Stimulated activated naive B cell treated with anti-CD40 and anti-IgM and Interleukin-4, amounts not matched to agents 10 μg/mL and 1 μg/mL and 100 μg/mL, for 72 hours (primary cell): ENCODE results near the gene ZNF800.

Experiments
- ATAC-seq, 2 donors: fragments of 150-1000 bp; cut with Tn5 transposase; replicated peaks; 2 replicates each; pipeline ENCODE4 v1.10.0; 2021; ENCODE audit warnings: moderate library complexity in 1 of 2
- DNase-seq: peaks from one replicate; pipeline ENCODE4 v3.0.0; 2021
- H3K27ac Mint-ChIP-seq: one replicate; pipeline ENCODE4 v1.8.0; 2022; ENCODE audit warnings: mild to moderate bottlenecking, mixed read lengths
- H3K27me3 Mint-ChIP-seq, 2 donors: one replicate each; pipeline ENCODE4 v1.8.0; 2022; ENCODE audit warnings: mixed read lengths in 2 of 2
- H3K36me3 Mint-ChIP-seq, 2 donors: one replicate each; pipeline ENCODE4 v1.8.0; 2022; ENCODE audit warnings: mixed read lengths in 2 of 2, mild to moderate bottlenecking in 1 of 2
- H3K4me1 Mint-ChIP-seq, 2 donors: one replicate each; pipeline ENCODE4 v1.8.0; 2022; ENCODE audit warnings: mixed read lengths in 2 of 2, mild to moderate bottlenecking in 1 of 2
- H3K4me3 Mint-ChIP-seq, 2 donors: one replicate each; pipeline ENCODE4 v1.8.0; 2022; ENCODE audit warnings: mild to moderate bottlenecking in 2 of 2, mixed read lengths in 2 of 2, moderate library complexity in 1 of 2
- H3K9me3 Mint-ChIP-seq, 2 donors: one replicate each; pipeline ENCODE4 v1.8.0; 2022; ENCODE audit warnings: mixed read lengths in 2 of 2, mild to moderate bottlenecking in 1 of 2

Gene ZNF800

GRCh38 chr7:127348247-127348631 is 44.3 kb downstream of the ZNF800 start:
- Mint-ChIP-seq H3K36me3 (peaks cover 12 to 23% of the 10 kb centered on the region in 2 donors), H3K4me1 (peaks cover 10 to 11% of the 10 kb centered on the region in 2 donors), H3K27me3 (no peaks in the 10 kb centered on the region), H3K27ac (no peak overlapping the region), H3K9me3 (no peaks in the 10 kb centered on the region), H3K4me3 (peak overlapping the region; percentile 63 to 73)
- no peak for ATAC-seq
- DNase-seq, result no peak

DNA sequence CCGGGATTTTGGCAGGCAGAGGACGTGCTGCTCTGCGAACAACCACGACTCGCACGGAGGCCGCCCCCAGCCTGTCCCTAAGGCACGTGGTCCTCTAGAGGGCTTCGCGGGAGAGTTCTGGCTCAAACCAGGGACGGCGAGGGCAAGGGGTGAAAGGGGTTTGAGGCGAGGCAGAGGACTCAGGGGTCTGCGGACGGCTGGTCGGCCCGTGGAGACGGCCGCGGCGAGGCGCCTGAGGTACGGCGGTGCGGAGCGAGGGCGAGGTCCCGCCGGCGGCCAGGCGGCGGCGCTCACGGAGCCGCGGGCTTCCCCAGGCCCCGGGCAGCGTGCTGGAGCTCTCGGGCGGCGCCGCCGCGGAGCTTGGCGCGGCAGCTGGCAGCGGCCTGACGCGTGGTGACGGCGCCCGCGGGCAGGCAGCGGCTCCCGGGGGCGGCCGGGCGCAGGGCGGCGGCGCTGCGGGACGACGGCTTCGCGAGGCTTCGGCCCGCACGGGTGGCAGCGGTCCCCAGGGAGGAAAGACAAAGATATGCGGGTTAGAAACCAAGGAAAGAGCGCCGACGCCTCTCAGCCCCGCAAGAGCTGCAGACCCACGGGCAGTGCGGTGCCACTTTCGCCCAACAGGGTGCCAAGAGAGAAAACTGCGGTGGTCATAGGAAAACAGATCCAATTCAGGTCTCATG is 44.8 kb downstream of the ZNF800 start:
- Mint-ChIP-seq H3K4me3 (peak overlapping the region; percentile 73 to 75), H3K36me3 (peaks cover 12 to 23% of the 10 kb centered on the region in 2 donors), H3K27me3 (no peaks in the 10 kb centered on the region), H3K9me3 (no peaks in the 10 kb centered on the region), H3K4me1 (peaks cover 10% of the 10 kb centered on the region in 2 donors), H3K27ac (no peak overlapping the region)
- ATAC-seq (peak; percentile 99), DNase-seq (peak; percentile 66)

GRCh38 chr7:127346575-127347256 is 45.8 kb downstream of the ZNF800 start:
- Mint-ChIP-seq H3K4me3 (peak overlapping the region; percentile 61 to 63), H3K4me1 (peaks cover 9 to 10% of the 10 kb centered on the region in 2 donors), H3K27me3 (no peaks in the 10 kb centered on the region), H3K36me3 (peaks cover 9 to 25% of the 10 kb centered on the region in 2 donors), H3K27ac (peak overlapping the region; percentile 26), H3K9me3 (no peaks in the 10 kb centered on the region)
- ATAC-seq (no peak), DNase-seq (no peak)

DNA sequence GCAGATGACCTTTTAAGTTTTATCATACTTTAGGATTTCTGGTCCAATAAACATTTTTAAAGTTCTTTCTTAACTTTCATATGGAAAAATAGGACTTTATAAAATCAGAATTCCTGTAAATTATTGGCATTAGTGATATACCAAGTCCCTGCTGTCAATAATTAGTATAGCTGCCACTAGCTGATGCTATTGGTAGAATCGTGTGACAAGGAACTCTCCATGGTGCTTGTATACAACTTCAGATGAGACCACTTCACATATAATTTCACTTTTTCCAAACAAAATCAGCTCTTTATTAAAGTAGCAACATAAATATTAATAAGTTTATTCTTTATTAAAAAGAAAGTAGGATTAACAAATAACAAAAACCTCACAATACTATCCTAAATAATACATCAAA is 49.9 kb downstream of the ZNF800 start:
- H3K36me3 Mint-ChIP-seq, result peaks cover 3 to 17% of the 10 kb centered on the region in 2 donors
- no peaks in the 10 kb centered on the region for H3K9me3 Mint-ChIP-seq
- H3K4me3 Mint-ChIP-seq, result no peak overlapping the region
- ATAC-seq (no peak), DNase-seq (no peak)
- H3K27me3 Mint-ChIP-seq, result peaks cover 14 to 16% of the 10 kb centered on the region in 2 donors
- H3K27ac Mint-ChIP-seq, result no peak overlapping the region
- peaks cover 6 to 10% of the 10 kb centered on the region in 2 donors for H3K4me1 Mint-ChIP-seq

DNA sequence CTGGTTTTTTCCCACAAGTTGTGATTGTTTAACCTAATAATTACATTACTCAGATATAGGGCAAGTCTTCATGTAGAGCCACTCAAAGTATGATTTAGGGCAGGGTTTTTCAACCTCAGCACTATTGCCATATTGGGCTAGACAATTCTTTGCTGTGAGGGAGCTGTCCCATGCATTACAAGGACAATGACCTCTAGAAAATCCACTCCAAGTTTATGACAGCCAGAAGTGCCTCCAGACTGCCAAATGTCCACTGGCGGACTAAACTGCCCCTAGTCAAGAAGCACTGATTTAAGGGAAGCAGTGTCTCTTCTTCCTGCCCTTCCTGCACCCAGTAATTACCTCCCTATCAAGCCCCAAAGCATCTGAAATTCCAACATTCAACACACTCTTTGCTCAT is 54.4 kb downstream of the ZNF800 start:
- DNase-seq (no peak), ATAC-seq (no peak)
- H3K4me3 Mint-ChIP-seq, result no peak overlapping the region
- peaks cover 3% of the 10 kb centered on the region in 2 donors for H3K36me3 Mint-ChIP-seq
- no peak overlapping the region for H3K27ac Mint-ChIP-seq
- H3K9me3 Mint-ChIP-seq, result no peaks in the 10 kb centered on the region
- no peaks in the 10 kb centered on the region for H3K4me1 Mint-ChIP-seq
- peaks cover 28 to 44% of the 10 kb centered on the region in 2 donors for H3K27me3 Mint-ChIP-seq

- ATAC-seq (no peak), DNase-seq (no peak)
- H3K27me3 Mint-ChIP-seq, result peaks cover 28 to 44% of the 10 kb centered on the region in 2 donors
- H3K27ac Mint-ChIP-seq, result no peak overlapping the region
- no peaks in the 10 kb centered on the region for H3K4me1 Mint-ChIP-seq
- H3K4me3 Mint-ChIP-seq, result no peak overlapping the region
- H3K9me3 Mint-ChIP-seq, result no peaks in the 10 kb centered on the region
- peaks cover 3% of the 10 kb centered on the region in 2 donors for H3K36me3 Mint-ChIP-seq
Measured at GRCh38 chr7:127337581-127337980, 54.9 kb downstream of the ZNF800 start.

GRCh38 chr7:127336458-127336857 is 56.0 kb downstream of the ZNF800 start:
- DNase-seq (no peak), ATAC-seq (no peak)
- Mint-ChIP-seq H3K27me3 (peaks cover 28 to 53% of the 10 kb centered on the region in 2 donors), H3K9me3 (no peaks in the 10 kb centered on the region), H3K4me3 (no peak overlapping the region), H3K27ac (no peak overlapping the region), H3K36me3 (peaks cover 0 to 3% of the 10 kb centered on the region in 2 donors), H3K4me1 (no peaks in the 10 kb centered on the region)

GRCh38 chr7:127332880-127333279 is 59.6 kb downstream of the ZNF800 start:
- no peaks in the 10 kb centered on the region for H3K9me3 Mint-ChIP-seq
- H3K4me3 Mint-ChIP-seq, result no peak overlapping the region
- no peak overlapping the region for H3K27ac Mint-ChIP-seq
- peaks cover 17 to 44% of the 10 kb centered on the region in 2 donors for H3K27me3 Mint-ChIP-seq
- H3K4me1 Mint-ChIP-seq, result no peaks in the 10 kb centered on the region
- peaks cover 0 to 3% of the 10 kb centered on the region in 2 donors for H3K36me3 Mint-ChIP-seq
- DNase-seq (no peak), ATAC-seq (no peak)

- Mint-ChIP-seq H3K4me3 (no peak overlapping the region), H3K9me3 (no peaks in the 10 kb centered on the region), H3K27me3 (peaks cover 14 to 31% of the 10 kb centered on the region in 2 donors), H3K27ac (no peak overlapping the region), H3K36me3 (no peaks in the 10 kb centered on the region), H3K4me1 (no peaks in the 10 kb centered on the region)
- no peak for DNase-seq
- no peak for ATAC-seq
Measured at GRCh38 chr7:127330070-127330469, 62.4 kb downstream of the ZNF800 start.

- Mint-ChIP-seq H3K9me3 (no peaks in the 10 kb centered on the region), H3K27me3 (peaks cover 16 to 33% of the 10 kb centered on the region in 2 donors), H3K36me3 (no peaks in the 10 kb centered on the region), H3K27ac (no peak overlapping the region), H3K4me3 (no peak overlapping the region), H3K4me1 (no peaks in the 10 kb centered on the region)
- no peak for ATAC-seq
- no peak for DNase-seq
Measured at GRCh38 chr7:127322832-127323493, 69.5 kb downstream of the ZNF800 start.

- Mint-ChIP-seq H3K27ac (no peak overlapping the region), H3K4me3 (no peak overlapping the region)
- ATAC-seq, result peak in 1 of 2 donors; percentile 25
Measured at GRCh38 chr7:127322351-127322750, 70.2 kb downstream of the ZNF800 start.

GRCh38 chr7:127320974-127321373 is 71.5 kb downstream of the ZNF800 start:
- no peaks in the 10 kb centered on the region for H3K4me1 Mint-ChIP-seq
- DNase-seq (no peak), ATAC-seq (no peak)
- no peak overlapping the region for H3K4me3 Mint-ChIP-seq
- H3K9me3 Mint-ChIP-seq, result peaks cover 0 to 9% of the 10 kb centered on the region in 2 donors
- peaks cover 15 to 32% of the 10 kb centered on the region in 2 donors for H3K27me3 Mint-ChIP-seq
- H3K36me3 Mint-ChIP-seq, result no peaks in the 10 kb centered on the region
- no peak overlapping the region for H3K27ac Mint-ChIP-seq

More at GRCh38 chr7:127322351-127322750, 70.2 kb downstream of the ZNF800 start:
- no peaks in the 10 kb centered on the region for H3K9me3 Mint-ChIP-seq
- DNase-seq, result no peak
- H3K4me1 Mint-ChIP-seq, result no peaks in the 10 kb centered on the region
- H3K36me3 Mint-ChIP-seq, result no peaks in the 10 kb centered on the region
- H3K27me3 Mint-ChIP-seq, result peaks cover 14 to 32% of the 10 kb centered on the region in 2 donors
